Erythroblast (primary cell): ENCODE data around the gene CYP27C1.

Experiments
- GATA1 ChIP-seq: IDR thresholded peaks from 2 replicates; pipeline ENCODE4 v1.6.1; 2011; ENCODE audit warnings: low read depth, mild to moderate bottlenecking, control low read depth, low read length, moderate library complexity
- POLR2A ChIP-seq: IDR thresholded peaks from 2 replicates; pipeline ENCODE4 v1.6.1; 2011; ENCODE audit warnings: mild to moderate bottlenecking, low read length

DNA sequence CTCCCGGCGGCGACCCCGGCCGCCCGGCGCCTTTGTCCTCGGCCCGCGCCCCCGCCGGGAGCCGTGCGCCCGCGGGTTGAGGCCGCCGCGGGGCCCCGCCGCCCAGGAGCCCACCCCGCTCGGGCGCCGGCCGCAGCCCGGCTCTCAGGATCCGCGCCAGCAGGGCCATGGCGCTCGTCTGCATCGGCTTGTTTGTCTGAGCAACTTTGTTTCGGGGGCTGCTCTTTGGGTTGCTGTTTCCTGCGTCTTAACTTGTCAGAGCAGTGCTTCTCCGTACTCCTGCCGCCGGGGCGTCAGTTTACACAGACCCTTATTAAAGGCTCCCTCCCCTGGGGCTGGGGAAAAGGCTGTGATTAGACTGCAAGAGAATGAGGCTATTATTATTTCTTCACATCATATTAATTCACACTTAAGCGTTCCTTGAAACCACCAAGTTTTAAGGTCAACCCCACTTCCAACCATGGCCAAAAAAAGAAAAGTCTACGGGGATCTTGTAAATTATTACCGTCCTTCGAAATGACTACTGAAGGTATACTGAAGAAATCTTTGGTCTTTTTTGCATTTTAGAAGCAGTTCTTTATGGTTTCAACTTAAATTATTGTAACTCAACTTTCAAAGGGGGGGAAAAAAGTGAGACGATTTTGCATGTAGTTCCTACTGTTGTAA lies at the start of gene CYP27C1:
- TF ChIP-seq POLR2A (no peak), GATA1 (no peak)
